Measurements from ENCODE around the gene RSPH10B. TPM values are rescaled to one million over a fixed set of nuclear protein-coding genes. Genes with fewer than 3 reads are reported as not detected.
"Not testable (repeated sequence)": the region's sequence is repeated elsewhere in the genome, so short reads cannot be mapped to it uniquely, and the experiment has no call there.

RSPH10B gene
- total and polyA plus RNA-seq, 2 donors (not counting 1 experiment from before 2014, with no cell fraction given): 0.07 to 0.20 TPM

GRCh38 chr7:5908835-5909234, 61.7 kb downstream of the RSPH10B start:
- H2AFZ ChIP-seq (ENCODE audit: insufficient read depth, low read depth, low read length, poor library complexity, severe bottlenecking); H3K9me3 ChIP-seq (ENCODE audit: control extremely low read depth in 1 of 3, control insufficient read depth in 2 of 3, insufficient read depth in 1 of 3, low read length in 2 of 3); H4K20me1 ChIP-seq (ENCODE audit: control insufficient read depth, insufficient read depth, low read length, poor library complexity, severe bottlenecking); H3K27me3 Mint-ChIP-seq; H3K4me2 ChIP-seq (replicated peaks; ENCODE audit: low read depth, low read length, poor library complexity, severe bottlenecking); ATAC-seq (ENCODE audit: low read depth); H3K4me1 ChIP-seq (ENCODE audit: control insufficient read depth in 2 of 2, insufficient read depth in 2 of 2, low read length in 2 of 2); intact Hi-C loops (cut with micrococcal nuclease); H3K9me3 Mint-ChIP-seq (ENCODE audit: insufficient read depth); H3K27ac Mint-ChIP-seq; H3K4me1 Mint-ChIP-seq; H3K4me3 Mint-ChIP-seq; H3K4me3 ChIP-seq (ENCODE audit: control extremely low read depth in 1 of 5, extremely low read depth in 1 of 5, insufficient read depth in 1 of 5, low read depth in 2 of 5, low read length in 4 of 5); CTCF ChIA-PET; H3K9ac ChIP-seq (ENCODE audit: low read length); POLR2A ChIA-PET; DNase-seq; H3K27ac ChIP-seq (ENCODE audit: low read length in 2 of 2); H3K79me2 ChIP-seq (ENCODE audit: control insufficient read depth, insufficient read depth, low read length); H3K27me3 ChIP-seq (replicated peaks in 1 of 4; ENCODE audit: control extremely low read depth in 1 of 4, control insufficient read depth in 3 of 4, insufficient read depth in 4 of 4, low read length in 3 of 4): not testable (repeated sequence)
- H3K36me3 ChIP-seq (replicated peaks in 1 of 2; ENCODE audit: control extremely low read depth in 1 of 2, control insufficient read depth in 1 of 2, extremely low read depth in 1 of 2, insufficient read depth in 2 of 2, low read length in 1 of 2): peaks cover 0 to 11% of the 10 kb centered on the region in 2 experiments
- no CpG with 5 or more reads among the region's 6 CpGs for WGBS (ENCODE audit: insufficient coverage)

GRCh38 chr7:5904726-5905125, 65.8 kb downstream of the RSPH10B start:
- POLR2A ChIA-PET; H3K9me3 ChIP-seq (ENCODE audit: control extremely low read depth in 1 of 3, control insufficient read depth in 2 of 3, insufficient read depth in 1 of 3, low read length in 2 of 3); H3K4me2 ChIP-seq (replicated peaks; ENCODE audit: low read depth, low read length, poor library complexity, severe bottlenecking); H3K27me3 ChIP-seq (replicated peaks in 1 of 4; ENCODE audit: control extremely low read depth in 1 of 4, control insufficient read depth in 3 of 4, insufficient read depth in 4 of 4, low read length in 3 of 4); H3K9ac ChIP-seq (ENCODE audit: low read length); H4K20me1 ChIP-seq (ENCODE audit: control insufficient read depth, insufficient read depth, low read length, poor library complexity, severe bottlenecking); H3K27ac Mint-ChIP-seq; H3K36me3 ChIP-seq (replicated peaks in 1 of 2; ENCODE audit: control extremely low read depth in 1 of 2, control insufficient read depth in 1 of 2, extremely low read depth in 1 of 2, insufficient read depth in 2 of 2, low read length in 1 of 2); H3K4me3 ChIP-seq (ENCODE audit: control extremely low read depth in 1 of 5, extremely low read depth in 1 of 5, insufficient read depth in 1 of 5, low read depth in 2 of 5, low read length in 4 of 5); DNase-seq; H3K4me3 Mint-ChIP-seq; H3K27ac ChIP-seq (ENCODE audit: low read length in 2 of 2); H2AFZ ChIP-seq (ENCODE audit: insufficient read depth, low read depth, low read length, poor library complexity, severe bottlenecking); intact Hi-C loops (cut with micrococcal nuclease); ATAC-seq (ENCODE audit: low read depth); H3K4me1 ChIP-seq (ENCODE audit: control insufficient read depth in 2 of 2, insufficient read depth in 2 of 2, low read length in 2 of 2); CTCF ChIA-PET; H3K79me2 ChIP-seq (ENCODE audit: control insufficient read depth, insufficient read depth, low read length); H3K9me3 Mint-ChIP-seq (ENCODE audit: insufficient read depth); H3K27me3 Mint-ChIP-seq; H3K4me1 Mint-ChIP-seq: not testable (repeated sequence)
- WGBS (ENCODE audit: insufficient coverage): no CpG with 5 or more reads among the region's 5 CpGs

- H3K79me2 ChIP-seq (ENCODE audit: control insufficient read depth, insufficient read depth, low read length); CTCF ChIA-PET; H3K4me3 Mint-ChIP-seq; H3K9ac ChIP-seq (ENCODE audit: low read length); H3K36me3 ChIP-seq (replicated peaks in 1 of 2; ENCODE audit: control extremely low read depth in 1 of 2, control insufficient read depth in 1 of 2, extremely low read depth in 1 of 2, insufficient read depth in 2 of 2, low read length in 1 of 2); POLR2A ChIA-PET; H3K4me3 ChIP-seq (ENCODE audit: control extremely low read depth in 1 of 5, extremely low read depth in 1 of 5, insufficient read depth in 1 of 5, low read depth in 2 of 5, low read length in 4 of 5); H3K4me1 ChIP-seq (ENCODE audit: control insufficient read depth in 2 of 2, insufficient read depth in 2 of 2, low read length in 2 of 2); H3K9me3 ChIP-seq (ENCODE audit: control extremely low read depth in 1 of 3, control insufficient read depth in 2 of 3, insufficient read depth in 1 of 3, low read length in 2 of 3); H2AFZ ChIP-seq (ENCODE audit: insufficient read depth, low read depth, low read length, poor library complexity, severe bottlenecking); H3K4me1 Mint-ChIP-seq; H3K27me3 Mint-ChIP-seq; H3K4me2 ChIP-seq (replicated peaks; ENCODE audit: low read depth, low read length, poor library complexity, severe bottlenecking); H3K27ac ChIP-seq (ENCODE audit: low read length in 2 of 2); H3K27me3 ChIP-seq (replicated peaks in 1 of 4; ENCODE audit: control extremely low read depth in 1 of 4, control insufficient read depth in 3 of 4, insufficient read depth in 4 of 4, low read length in 3 of 4); H3K9me3 Mint-ChIP-seq (ENCODE audit: insufficient read depth); H3K27ac Mint-ChIP-seq; ATAC-seq (ENCODE audit: low read depth); intact Hi-C loops (cut with micrococcal nuclease); DNase-seq; H4K20me1 ChIP-seq (ENCODE audit: control insufficient read depth, insufficient read depth, low read length, poor library complexity, severe bottlenecking): not testable (repeated sequence)
- WGBS (ENCODE audit: insufficient coverage): no CpG with 5 or more reads among the region's 6 CpGs
Measured at GRCh38 chr7:5903002-5903401, 67.5 kb downstream of the RSPH10B start.

- peak within 1 kb of the TSS; percentile 40 for H3K4me2 ChIP-seq (replicated peaks; ENCODE audit: low read depth, low read length, poor library complexity, severe bottlenecking)
- H2AFZ ChIP-seq (ENCODE audit: insufficient read depth, low read depth, low read length, poor library complexity, severe bottlenecking): peak within 1 kb of the TSS; percentile 74
- H3K4me1 ChIP-seq (ENCODE audit: control insufficient read depth in 2 of 2, insufficient read depth in 2 of 2, low read length in 2 of 2); POLR2A ChIA-PET; H3K27me3 ChIP-seq (replicated peaks in 1 of 4; ENCODE audit: control extremely low read depth in 1 of 4, control insufficient read depth in 3 of 4, insufficient read depth in 4 of 4, low read length in 3 of 4); H3K4me1 Mint-ChIP-seq; H3K27me3 Mint-ChIP-seq; H3K9me3 Mint-ChIP-seq (ENCODE audit: insufficient read depth); H3K9me3 ChIP-seq (ENCODE audit: control extremely low read depth in 1 of 3, control insufficient read depth in 2 of 3, insufficient read depth in 1 of 3, low read length in 2 of 3); H4K20me1 ChIP-seq (ENCODE audit: control insufficient read depth, insufficient read depth, low read length, poor library complexity, severe bottlenecking); H3K36me3 ChIP-seq (replicated peaks in 1 of 2; ENCODE audit: control extremely low read depth in 1 of 2, control insufficient read depth in 1 of 2, extremely low read depth in 1 of 2, insufficient read depth in 2 of 2, low read length in 1 of 2); H3K79me2 ChIP-seq (ENCODE audit: control insufficient read depth, insufficient read depth, low read length); CTCF ChIA-PET; intact Hi-C loops (cut with micrococcal nuclease): not testable (repeated sequence)
- DNase-seq (peak; percentile 59), ATAC-seq (ENCODE audit: low read depth) (peak; percentile 92)
- Mint-ChIP-seq H3K4me3 (peak within 1 kb of the TSS; percentile 85), H3K27ac (peak within 1 kb of the TSS; percentile 85)
- peak within 1 kb of the TSS in 1 of 2 donors; percentile 34 for H3K27ac ChIP-seq (ENCODE audit: low read length in 2 of 2)
- peak within 1 kb of the TSS; percentile 63 for H3K9ac ChIP-seq (ENCODE audit: low read length)
- H3K4me3 ChIP-seq (ENCODE audit: control extremely low read depth in 1 of 5, extremely low read depth in 1 of 5, insufficient read depth in 1 of 5, low read depth in 2 of 5, low read length in 4 of 5): peak within 1 kb of the TSS in 4 of 5 experiments; percentile 44 to 63 (median 54)
- 0% methylated on average over 8 of the region's 64 CpGs for WGBS (ENCODE audit: insufficient coverage)
Measured at GRCh38 chr7:5898480-5899224, 71.8 kb downstream of the RSPH10B start, which contains the start of gene CCZ1. Gene CCZ1 (plus strand): TSS chr7:5898733. CDS start chr7:5898800, 67 bp downstream.

Data from B cell (primary cell).